Heart left ventricle (tissue), 16 donors: ENCODE results near the gene CAMTA1. TPM values are rescaled to one million over a fixed set of nuclear protein-coding genes. Genes with fewer than 3 reads are reported as not detected.

Source experiments
- ATAC-seq, 4 donors: fragments of 200-7000 bp; cut with Tn5 transposase; one replicate each; pipeline ENCODE4 v1.9.1; 2020 to 2022; ENCODE audit warnings: moderate library complexity in 4 of 4, mild to moderate bottlenecking in 3 of 4, moderate number of reproducible peaks in 1 of 4
- DNase-seq, 5 donors: peaks; one replicate each; pipeline ENCODE4 v3.0.0-alpha.2; 2020
- H3K27ac ChIP-seq, 12 donors: fragments of 200-600 bp; sonication (generic) in 4 of 12; one replicate each; pipeline versions ENCODE4 v1.5.0 to v1.8.0; 2016 to 2022; ENCODE audit warnings: mild to moderate bottlenecking in 2 of 12
- H3K27me3 ChIP-seq, 9 donors: fragments of 200-600 bp; sonication (generic) in 2 of 9; one replicate each; pipeline versions ENCODE4 v1.5.1 to v1.8.0; 2016 to 2022; ENCODE audit warnings: mild to moderate bottlenecking in 3 of 9
- H3K36me3 ChIP-seq, 9 donors: fragments of 200-600 bp; sonication (generic) in 2 of 9; one replicate each; pipeline versions ENCODE4 v1.5.0 to v1.8.0; 2018 to 2022; ENCODE audit warnings: mild to moderate bottlenecking in 2 of 9
- H3K4me1 ChIP-seq, 12 donors: fragments of 200-600 bp; sonication (generic) in 4 of 12; one replicate each; pipeline versions ENCODE4 v1.5.0 to v1.8.0; 2016 to 2022; ENCODE audit warnings: mild to moderate bottlenecking in 3 of 12
- H3K4me3 ChIP-seq, 12 donors: fragments of 200-600 bp; sonication (generic) in 4 of 12; one replicate each; pipeline versions ENCODE4 v1.5.0 to v1.8.0; 2017 to 2022; ENCODE audit warnings: mild to moderate bottlenecking in 9 of 12, moderate library complexity in 4 of 12
- H3K9me3 ChIP-seq, 12 donors: fragments of 200-600 bp; sonication (generic) in 4 of 12; one replicate each; pipeline versions ENCODE4 v1.5.0 to v1.8.0; 2016 to 2022; ENCODE audit warnings: mild to moderate bottlenecking in 1 of 12
- POLR2A ChIP-seq, 2 donors: fragments of 450-650 bp; IDR thresholded peaks; one replicate each; pipeline ENCODE4 v1.6.1; 2017; ENCODE audit warnings: antibody characterized with exemption in 2 of 2, mild to moderate bottlenecking in 2 of 2, moderate library complexity in 2 of 2
- WGBS, 4 donors: extraction: QIAGEN DNeasy Blood & Tissue Kit in 2 of 4; methylation state at CpG; one replicate each; pipeline versions ENCODE4 v1.1.5 to v1.1.7; 2013 to 2018; 5-methylcytosine and 5-hydroxymethylcytosine counted together
- intact Hi-C, 10 donors: fragments of 100-400 bp; cut with DNase I; formaldehyde crosslinking; loops; one replicate each; pipeline versions ENCODE4 v1.11.1 to v1.14.2; 2022
- polyA plus RNA-seq, 2 donors: library from polyadenylated mRNA; stranded (reverse); fragments of 200-250 nt; gene quantifications; one replicate each; pipeline ENCODE4 v1.2.3, GENCODE V29; 2013
- total RNA-seq, 9 donors: library from RNA; depleted of rRNA in 2 of 9; stranded (reverse); fragments of >200 nt in 2 of 9; fragmentation: NEBNext Ultra II Directional in 3 of 9; extraction: Animal tissue kit (Norgen Biotek cat#: 25700) in 3 of 9; gene quantifications; one replicate each; pipeline versions ENCODE4 v1.1.0 to v1.2.4, GENCODE V29; 2016 to 2023
- TF ChIP-seq, protein P1 (sequence below), 12 donors: fragments of 200-600 bp; sonication (generic) in 4 of 12; IDR thresholded peaks; one replicate each; pipeline versions ENCODE4 v1.5.0 to v1.8.0; 2018 to 2022; ENCODE audit warnings: antibody characterized with exemption in 12 of 12, mild to moderate bottlenecking in 5 of 12
- donor health status: ischemic (EF 13 %, LVEDD 7.1; RV severe dilation, severe dysfunction).
- donor health status: healthy with polysubstance abuse.
- donor health status: DM: no; HTN: yes; CAD: no.
- donor health status: DM: no; HTN: no; CAD: no.
- donor health status: ischemic (EF 25% LVEDD 6.9; RV normal size, moderate dysfunction).
- donor health status: ischemic (EF 25% LVEDD 5.7; RV mildly dilated, moderate dysfunction).
- donor health status: healthy.
- donor health status: DM: yes; HTN: yes; CAD: no.
- donor health status: ischemic (EF 35%, LVEDD 5.7; RV mildly dilated, moderate dysfunction).
- donor health status: nonischemic (EF 11% LVEDD 7.7; RV severe dilation, severe dysfunction).
- donor health status: DM: yes; HTN: yes; CAD: no.
- donor health status: PGD.
- donor health status: ischemic (EF 29% LVEDD 5.4; RV normal size, mild dysfunction).
- donor health status: nonischemic (EF 23%, LVEDD 6.1; RV moderate dilation, normal function).

CAMTA1 gene
- total and polyA plus RNA-seq, 11 donors: 114 to 303 (median 137) TPM

DNA sequence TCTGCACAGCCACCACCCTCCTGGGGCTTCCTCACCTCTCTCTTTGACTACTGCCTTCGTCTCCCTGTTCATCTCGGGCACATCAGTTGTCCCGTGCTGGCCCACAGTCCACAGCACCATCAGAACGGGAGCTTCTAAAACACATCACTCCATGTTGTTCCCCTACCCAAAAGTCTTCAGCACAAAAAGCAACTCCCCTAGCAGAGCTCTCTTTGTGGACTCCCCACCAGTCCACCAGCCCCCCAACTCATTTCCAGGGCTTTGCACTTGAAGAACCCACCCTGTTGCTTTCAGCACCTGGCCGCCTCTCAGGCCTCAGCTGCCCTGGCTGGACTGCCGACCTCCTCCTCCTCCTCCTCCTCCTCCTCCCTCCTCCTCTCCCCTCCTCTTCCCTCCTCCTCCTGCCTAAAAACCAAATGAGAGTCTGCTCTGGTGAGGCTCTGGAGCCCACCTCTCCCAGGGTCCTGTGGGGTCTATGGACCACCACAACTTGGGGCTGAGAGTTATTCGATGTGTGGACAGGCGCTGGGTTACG, 734.7 kb downstream of the CAMTA1 start:
- 83 to 90% (median 84%) methylated on average over 9 of the region's 9 CpGs for WGBS, 4 donors
- Histone ChIP-seq H3K4me1 (peaks cover 0 to 28% (median 6%) of the 10 kb centered on the region in 12 donors), H3K36me3 (no peaks in the 10 kb centered on the region), H3K4me3 (no peak overlapping the region), H3K27me3 (no peaks in the 10 kb centered on the region), H3K9me3 (no peaks in the 10 kb centered on the region), H3K27ac (no peak overlapping the region)
- intact Hi-C loops: loop anchor here in 3 of 10 donors (5.0 to 10.0 kb wide), 3 partner anchors 153 to 228 kb away; no protein-coding TSS in a partner anchor
- TF ChIP-seq, protein P1, sequence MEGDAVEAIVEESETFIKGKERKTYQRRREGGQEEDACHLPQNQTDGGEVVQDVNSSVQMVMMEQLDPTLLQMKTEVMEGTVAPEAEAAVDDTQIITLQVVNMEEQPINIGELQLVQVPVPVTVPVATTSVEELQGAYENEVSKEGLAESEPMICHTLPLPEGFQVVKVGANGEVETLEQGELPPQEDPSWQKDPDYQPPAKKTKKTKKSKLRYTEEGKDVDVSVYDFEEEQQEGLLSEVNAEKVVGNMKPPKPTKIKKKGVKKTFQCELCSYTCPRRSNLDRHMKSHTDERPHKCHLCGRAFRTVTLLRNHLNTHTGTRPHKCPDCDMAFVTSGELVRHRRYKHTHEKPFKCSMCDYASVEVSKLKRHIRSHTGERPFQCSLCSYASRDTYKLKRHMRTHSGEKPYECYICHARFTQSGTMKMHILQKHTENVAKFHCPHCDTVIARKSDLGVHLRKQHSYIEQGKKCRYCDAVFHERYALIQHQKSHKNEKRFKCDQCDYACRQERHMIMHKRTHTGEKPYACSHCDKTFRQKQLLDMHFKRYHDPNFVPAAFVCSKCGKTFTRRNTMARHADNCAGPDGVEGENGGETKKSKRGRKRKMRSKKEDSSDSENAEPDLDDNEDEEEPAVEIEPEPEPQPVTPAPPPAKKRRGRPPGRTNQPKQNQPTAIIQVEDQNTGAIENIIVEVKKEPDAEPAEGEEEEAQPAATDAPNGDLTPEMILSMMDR (IDR thresholded peaks at IDR 0.05): no peak
- no peak for TF ChIP-seq POLR2A (IDR thresholded peaks at IDR 0.05)
- ATAC-seq (no peak), DNase-seq (peak in 1 of 5 donors; percentile 13)

DNA sequence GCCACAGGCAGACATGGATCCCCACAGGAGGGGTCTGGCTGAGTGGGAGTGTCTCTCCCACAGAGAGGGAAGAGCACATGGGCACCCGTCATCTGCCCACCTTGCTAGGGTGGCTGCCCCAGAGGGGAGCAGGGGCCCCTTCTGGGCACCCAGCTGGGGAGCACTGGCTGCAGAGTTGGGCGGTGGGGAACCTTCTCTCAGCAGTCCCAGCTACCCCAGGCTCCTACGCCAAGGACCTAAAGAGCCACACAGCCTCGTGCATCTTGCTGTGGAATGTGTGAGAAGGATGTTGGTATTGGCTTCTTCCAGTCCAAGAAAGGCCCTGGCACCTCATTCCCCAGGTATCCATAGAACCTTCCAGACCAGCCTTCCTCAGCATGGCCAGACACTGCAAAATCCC, 735.2 kb downstream of the CAMTA1 start:
- H3K36me3 ChIP-seq: no peaks in the 10 kb centered on the region
- 81 to 89% (median 86%) methylated on average over 3 to 4 of the region's 4 CpGs for WGBS, 4 donors
- DNase-seq (peak in 1 of 5 donors; percentile 14), ATAC-seq (no peak)
- intact Hi-C loops: no loop called here
- no peak overlapping the region for H3K4me3 ChIP-seq
- TF ChIP-seq POLR2A (IDR thresholded peaks at IDR 0.05): no peak
- TF ChIP-seq, protein P1 (IDR thresholded peaks at IDR 0.05): no peak
- H3K4me1 ChIP-seq: peaks cover 0 to 28% (median 6%) of the 10 kb centered on the region in 12 donors
- H3K27me3 ChIP-seq: no peaks in the 10 kb centered on the region
- no peaks in the 10 kb centered on the region for H3K9me3 ChIP-seq
- H3K27ac ChIP-seq: no peak overlapping the region

DNA sequence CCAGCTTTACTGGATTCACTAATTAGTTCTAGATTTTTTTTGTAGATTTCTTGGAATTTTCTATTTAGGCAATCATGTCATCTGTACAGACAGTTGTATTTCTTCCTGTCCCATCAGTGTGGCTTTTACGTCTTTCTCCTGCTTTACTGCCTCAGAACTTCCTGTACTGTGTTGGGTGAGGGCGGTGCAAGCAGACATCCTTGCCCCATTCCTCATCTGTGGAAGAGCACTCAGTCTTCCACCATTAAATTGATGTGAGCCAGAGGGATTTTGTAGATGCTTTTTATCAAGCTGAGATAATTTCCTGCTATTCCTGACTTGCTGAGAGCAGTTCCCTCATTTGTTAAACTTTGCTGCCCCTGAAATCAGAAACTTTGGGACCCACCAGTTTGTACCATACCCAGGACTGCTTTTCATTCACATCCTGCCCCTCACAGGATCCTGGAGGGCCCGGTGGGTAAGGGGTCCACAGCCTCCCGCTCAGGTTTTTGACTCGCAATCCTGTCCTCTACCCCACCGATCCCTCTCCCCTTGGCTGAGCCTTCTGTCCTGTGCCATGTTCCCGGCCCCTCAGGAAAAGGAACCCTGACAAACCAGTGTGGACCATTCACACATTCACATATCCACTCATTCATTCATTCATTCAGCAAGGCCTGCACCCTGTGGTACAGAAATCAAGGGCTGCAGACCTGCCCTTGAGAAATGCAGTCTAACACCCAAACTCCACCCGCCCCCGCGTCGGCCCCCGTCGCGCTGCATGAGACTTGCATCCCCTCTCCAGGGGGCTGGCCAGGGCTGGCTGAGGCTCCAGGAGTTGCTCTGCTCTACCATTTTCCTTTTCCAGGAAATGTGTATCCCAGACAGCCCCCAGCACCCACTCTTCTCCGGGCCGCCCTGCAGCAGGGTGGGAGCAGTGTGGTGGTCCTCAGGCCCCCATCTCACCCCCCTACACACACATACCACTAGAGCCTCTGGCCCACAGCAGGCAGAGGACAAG, 739.4 kb downstream of the CAMTA1 start:
- peak in 2 of 5 donors; percentile 9 to 45 for DNase-seq

DNA sequence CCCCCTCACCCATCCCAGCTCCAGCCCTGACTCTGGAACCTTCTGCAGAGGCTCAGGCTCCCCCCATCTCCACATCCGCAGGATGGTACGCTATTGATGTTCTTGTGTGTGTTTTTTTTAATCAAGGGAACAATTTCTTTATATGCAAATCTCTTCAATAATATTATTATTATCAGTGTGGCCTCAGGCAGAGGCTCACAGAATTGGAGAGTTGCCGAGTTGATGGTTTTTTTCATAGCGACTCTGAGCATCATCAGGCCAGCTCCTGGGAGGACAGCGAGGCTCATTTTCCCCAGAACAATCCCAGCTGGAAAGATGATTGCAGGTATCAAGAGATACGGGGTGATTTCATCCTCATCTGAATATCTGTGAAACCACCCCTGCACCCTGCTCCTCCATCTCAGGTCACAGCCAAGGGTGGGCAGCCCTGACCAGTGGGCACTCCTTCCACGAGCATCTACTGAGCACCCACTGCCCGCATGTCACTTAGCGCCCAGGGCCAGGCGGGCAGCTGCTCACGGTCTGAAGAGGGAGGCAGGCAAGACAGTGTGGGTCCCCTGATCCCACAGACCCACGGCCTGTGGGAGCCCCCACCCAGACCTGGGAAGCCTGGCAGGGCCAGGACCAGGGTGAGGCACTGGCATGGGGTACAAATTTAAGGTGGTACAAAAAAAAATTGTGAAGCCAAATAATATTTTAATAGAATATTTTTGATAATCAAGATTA, 740.2 kb downstream of the CAMTA1 start:
- TF ChIP-seq, protein P1 (IDR thresholded peaks at IDR 0.05): no peak
- no peak for TF ChIP-seq POLR2A (IDR thresholded peaks at IDR 0.05)
- no peaks in the 10 kb centered on the region for H3K27me3 ChIP-seq
- H3K36me3 ChIP-seq: no peaks in the 10 kb centered on the region
- H3K9me3 ChIP-seq: no peaks in the 10 kb centered on the region
- H3K4me3 ChIP-seq: no peak overlapping the region
- intact Hi-C loops: no loop called here
- DNase-seq: peak in 1 of 5 donors; percentile 7
- ATAC-seq: no peak
- 89 to 92% (median 90%) methylated on average over 9 to 12 of the region's 12 CpGs for WGBS, 4 donors
- no peak overlapping the region for H3K27ac ChIP-seq
- peaks cover 0 to 6% (median 0%) of the 10 kb centered on the region in 12 donors for H3K4me1 ChIP-seq

More for the DNA sequence above, 739.4 kb downstream of the CAMTA1 start:
- H3K36me3 ChIP-seq: no peaks in the 10 kb centered on the region
- no peaks in the 10 kb centered on the region for H3K9me3 ChIP-seq
- TF ChIP-seq POLR2A (IDR thresholded peaks at IDR 0.05): no peak
- ATAC-seq: no peak
- H3K4me1 ChIP-seq: peaks cover 0 to 6% (median 0%) of the 10 kb centered on the region in 12 donors
- WGBS, 4 donors: 79 to 86% (median 84%) methylated on average over 16 of the region's 16 CpGs
- intact Hi-C loops: no loop called here
- H3K4me3 ChIP-seq: no peak overlapping the region
- H3K27me3 ChIP-seq: no peaks in the 10 kb centered on the region
- H3K27ac ChIP-seq: no peak overlapping the region
